ENCODE measurements around the gene ZNF593. TPM values are rescaled to one million over a fixed set of nuclear protein-coding genes. Genes with fewer than 3 reads are reported as not detected.

Gene ZNF593
- total RNA-seq, 1 experiment from 2014 or later, result 165 TPM

DNA sequence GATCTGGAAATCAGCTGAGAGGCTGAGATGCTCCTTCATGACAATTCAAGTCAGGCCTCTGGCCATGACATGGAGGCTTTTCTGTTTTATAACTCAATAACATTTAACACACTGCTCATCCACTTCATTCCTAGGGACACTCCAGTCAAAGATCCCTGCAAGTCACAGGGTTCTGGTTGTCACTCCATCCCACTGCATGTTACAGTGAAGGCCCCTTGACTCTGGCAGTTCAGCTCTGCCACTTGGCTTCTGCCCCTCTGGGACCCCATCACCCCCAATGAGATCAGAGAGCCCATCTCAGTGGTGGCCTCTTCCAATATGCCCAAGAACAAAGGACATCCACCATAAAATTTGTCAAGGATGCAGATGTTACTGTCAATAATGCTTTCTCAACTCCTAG, 20.8 kb upstream of the ZNF593 start:
- BruUV-seq (replicated peaks), result no TSS peak
- ATAC-seq, result no peak
- Histone ChIP-seq H3K9ac (ENCODE audit: low read length) (no peak overlapping the region), H3K4me2 (ENCODE audit: low read length) (no peak overlapping the region), H3K36me3 (ENCODE audit: low read depth, low read length) (no peaks in the 10 kb centered on the region), H2AFZ (ENCODE audit: low read length) (no peak overlapping the region), H3K27ac (ENCODE audit: low read length) (no peak overlapping the region), H3K9me2 (replicated peaks; ENCODE audit: low read length) (no peaks in the 10 kb centered on the region), H3K27me3 (ENCODE audit: low read length) (no peaks in the 10 kb centered on the region), H3K9me3 (ENCODE audit: low read length) (no peaks in the 10 kb centered on the region), H3F3A (ENCODE audit: low read length, unreplicated experiment) (no peaks in the 10 kb centered on the region), H3K79me2 (ENCODE audit: low read length) (no peaks in the 10 kb centered on the region), H3K4me1 (ENCODE audit: insufficient read depth, low read length) (no peaks in the 10 kb centered on the region), H3K4me3 (ENCODE audit: low read length) (no peak overlapping the region), H4K20me1 (ENCODE audit: low read length) (no peaks in the 10 kb centered on the region)
- CTCF ChIA-PET, result no interaction called here
- no peak for DNase-seq
- POLR2A ChIA-PET (ENCODE audit: unreplicated experiment), result no interaction called here
- TF ChIP-seq CTCF (conservative IDR thresholded peaks at IDR 0.05; ENCODE audit: low read depth, low read length) (no peak), EZH2 (IDR thresholded peaks at IDR 0.05; ENCODE audit: low read length, unreplicated experiment) (no peak), EZH2phosphoT487 (IDR thresholded peaks at IDR 0.05; ENCODE audit: borderline replicate concordance, low read length) (no peak)
- intact Hi-C loops (cut with micrococcal nuclease), result no loop called here

- intact Hi-C loops (cut with micrococcal nuclease), result no loop called here
- H3K9me3 ChIP-seq (ENCODE audit: low read length), result no peaks in the 10 kb centered on the region
- H3K4me3 ChIP-seq (ENCODE audit: low read length), result no peak overlapping the region
- no peaks in the 10 kb centered on the region for H3K79me2 ChIP-seq (ENCODE audit: low read length)
- DNase-seq (no peak), ATAC-seq (no peak)
- H2AFZ ChIP-seq (ENCODE audit: low read length), result no peak overlapping the region
- BruUV-seq (replicated peaks), result no TSS peak
- no peaks in the 10 kb centered on the region for H3K36me3 ChIP-seq (ENCODE audit: low read depth, low read length)
- no peak overlapping the region for H3K4me2 ChIP-seq (ENCODE audit: low read length)
- no peak overlapping the region for H3K27ac ChIP-seq (ENCODE audit: low read length)
- TF ChIP-seq EZH2phosphoT487 (IDR thresholded peaks at IDR 0.05; ENCODE audit: borderline replicate concordance, low read length) (no peak), CTCF (conservative IDR thresholded peaks at IDR 0.05; ENCODE audit: low read depth, low read length) (no peak), EZH2 (IDR thresholded peaks at IDR 0.05; ENCODE audit: low read length, unreplicated experiment) (no peak)
- H3K27me3 ChIP-seq (ENCODE audit: low read length), result no peaks in the 10 kb centered on the region
- no peak overlapping the region for H3K9ac ChIP-seq (ENCODE audit: low read length)
- no peaks in the 10 kb centered on the region for H4K20me1 ChIP-seq (ENCODE audit: low read length)
- peaks cover 5% of the 10 kb centered on the region for H3K4me1 ChIP-seq (ENCODE audit: insufficient read depth, low read length)
- ChIA-PET POLR2A (ENCODE audit: unreplicated experiment) (no interaction called here), CTCF (no interaction called here)
- H3F3A ChIP-seq (ENCODE audit: low read length, unreplicated experiment), result no peaks in the 10 kb centered on the region
- no peaks in the 10 kb centered on the region for H3K9me2 ChIP-seq (replicated peaks; ENCODE audit: low read length)
These were observed 15.7 kb upstream of the ZNF593 start for GRCh38 chr1:26153966-26154532.

DNA sequence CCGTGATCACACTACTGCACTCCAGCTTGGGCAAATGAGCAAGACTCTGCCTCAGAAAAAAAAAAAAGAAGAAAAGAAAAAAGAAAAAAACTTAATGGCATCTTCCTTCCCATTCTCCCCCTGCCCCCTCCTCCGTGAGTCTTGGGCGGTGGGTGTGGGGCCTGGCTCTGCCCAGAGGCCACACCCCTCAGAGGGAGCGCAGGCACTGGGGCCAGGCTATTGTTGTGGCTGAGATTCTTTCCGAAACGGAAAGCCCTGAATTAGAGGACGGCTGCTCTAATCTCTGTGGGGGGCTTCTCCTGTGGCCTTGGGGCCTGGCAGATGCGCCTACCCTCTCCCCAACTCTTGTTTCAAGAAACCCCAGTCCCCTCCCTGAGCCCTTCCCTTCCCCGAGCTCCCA, 15.0 kb upstream of the ZNF593 start:
- Histone ChIP-seq H3K27ac (ENCODE audit: low read length) (no peak overlapping the region), H3K9me2 (replicated peaks; ENCODE audit: low read length) (no peaks in the 10 kb centered on the region), H4K20me1 (ENCODE audit: low read length) (no peaks in the 10 kb centered on the region), H2AFZ (ENCODE audit: low read length) (no peak overlapping the region), H3K9me3 (ENCODE audit: low read length) (no peaks in the 10 kb centered on the region), H3K4me1 (ENCODE audit: insufficient read depth, low read length) (peaks cover 5% of the 10 kb centered on the region), H3K79me2 (ENCODE audit: low read length) (no peaks in the 10 kb centered on the region), H3K4me2 (ENCODE audit: low read length) (no peak overlapping the region), H3K4me3 (ENCODE audit: low read length) (no peak overlapping the region), H3K36me3 (ENCODE audit: low read depth, low read length) (no peaks in the 10 kb centered on the region), H3F3A (ENCODE audit: low read length, unreplicated experiment) (no peaks in the 10 kb centered on the region), H3K9ac (ENCODE audit: low read length) (no peak overlapping the region), H3K27me3 (ENCODE audit: low read length) (no peaks in the 10 kb centered on the region)
- TF ChIP-seq EZH2phosphoT487 (IDR thresholded peaks at IDR 0.05; ENCODE audit: borderline replicate concordance, low read length) (no peak), CTCF (conservative IDR thresholded peaks at IDR 0.05; ENCODE audit: low read depth, low read length) (no peak), EZH2 (IDR thresholded peaks at IDR 0.05; ENCODE audit: low read length, unreplicated experiment) (no peak)
- no peak for DNase-seq
- BruUV-seq (replicated peaks), result no TSS peak
- POLR2A ChIA-PET (ENCODE audit: unreplicated experiment), result no interaction called here
- CTCF ChIA-PET, result no interaction called here
- intact Hi-C loops (cut with micrococcal nuclease), result no loop called here
- ATAC-seq, result no peak

Measured in PC-3 (cell line).